DOHH2 (cell line): Measurements from ENCODE around the gene OR7A5.

Experiments used
- EZH2phosphoT487 ChIP-seq: fragments of 200-600 bp; sonication (generic); IDR thresholded peaks from 2 replicates; pipeline ENCODE4 v1.6.1; 2017; ENCODE audit warnings: borderline replicate concordance, mild to moderate bottlenecking, antibody characterized with exemption, low read length, moderate library complexity, mixed read lengths
- TF ChIP-seq, protein P1 (sequence below): fragments of 200-600 bp; sonication (generic); IDR thresholded peaks from one replicate; pipeline ENCODE4 v1.5.1; 2014; ENCODE audit warnings: antibody characterized with exemption, mild to moderate bottlenecking, low read depth, low read length; ENCODE audit not compliant: poor library complexity, severe bottlenecking

DNA sequence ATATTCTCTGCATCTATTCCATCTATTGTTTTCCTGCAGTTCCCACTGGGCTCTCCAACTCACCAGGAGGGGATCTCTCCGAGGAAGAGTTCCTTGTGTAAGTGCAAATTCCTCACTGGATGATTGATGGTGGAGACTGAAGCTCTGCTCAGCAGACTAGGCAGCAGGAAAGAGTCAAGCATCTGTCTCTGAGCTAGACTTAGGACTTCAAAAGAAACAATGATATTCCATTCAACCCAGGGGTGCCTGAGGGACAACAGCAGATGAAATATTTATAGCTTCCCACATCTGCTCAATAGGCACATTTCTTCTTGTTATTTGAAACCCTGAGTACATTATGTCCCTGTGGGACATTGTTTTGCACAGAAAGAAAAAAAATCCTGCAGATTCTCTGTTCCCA is at the start of gene OR7A5, which contains the start of gene OR7C1:
- TF ChIP-seq, protein P1, sequence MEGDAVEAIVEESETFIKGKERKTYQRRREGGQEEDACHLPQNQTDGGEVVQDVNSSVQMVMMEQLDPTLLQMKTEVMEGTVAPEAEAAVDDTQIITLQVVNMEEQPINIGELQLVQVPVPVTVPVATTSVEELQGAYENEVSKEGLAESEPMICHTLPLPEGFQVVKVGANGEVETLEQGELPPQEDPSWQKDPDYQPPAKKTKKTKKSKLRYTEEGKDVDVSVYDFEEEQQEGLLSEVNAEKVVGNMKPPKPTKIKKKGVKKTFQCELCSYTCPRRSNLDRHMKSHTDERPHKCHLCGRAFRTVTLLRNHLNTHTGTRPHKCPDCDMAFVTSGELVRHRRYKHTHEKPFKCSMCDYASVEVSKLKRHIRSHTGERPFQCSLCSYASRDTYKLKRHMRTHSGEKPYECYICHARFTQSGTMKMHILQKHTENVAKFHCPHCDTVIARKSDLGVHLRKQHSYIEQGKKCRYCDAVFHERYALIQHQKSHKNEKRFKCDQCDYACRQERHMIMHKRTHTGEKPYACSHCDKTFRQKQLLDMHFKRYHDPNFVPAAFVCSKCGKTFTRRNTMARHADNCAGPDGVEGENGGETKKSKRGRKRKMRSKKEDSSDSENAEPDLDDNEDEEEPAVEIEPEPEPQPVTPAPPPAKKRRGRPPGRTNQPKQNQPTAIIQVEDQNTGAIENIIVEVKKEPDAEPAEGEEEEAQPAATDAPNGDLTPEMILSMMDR: no peak
- TF ChIP-seq EZH2phosphoT487: no peak
